Stimulated activated CD8-positive, alpha-beta memory T cell treated with anti-CD3 and anti-CD28 coated beads, Interleukin-7, amount 100 ng/mL, for 1 hour (primary cell): Measurements from ENCODE around the gene DDAH2.

Experiments
- DNase-seq, 2 donors: peaks; one replicate each; pipeline ENCODE4 v3.0.0-alpha.2; 2020; ENCODE audit warnings: low read depth in 2 of 2

Gene DDAH2

GRCh38 chr6:31728767-31729514, at the start of gene DDAH2:
DDAH2 (minus strand) TSS chr6:31729299; CDS start chr6:31729161, 138 bp downstream.
- no peak for DNase-seq

GRCh38 chr6:31778193-31778592, 49.1 kb upstream of the DDAH2 start:
- DNase-seq, result no peak

GRCh38 chr6:31777667-31778050, 48.6 kb upstream of the DDAH2 start:
- DNase-seq, result no peak

GRCh38 chr6:31776989-31777666, 48.0 kb upstream of the DDAH2 start, which contains the start of gene VWA7:
VWA7 (minus strand) TSS chr6:31777328; CDS start chr6:31776779, 549 bp downstream.
- peak; percentile 19 to 37 for DNase-seq

- no peak for DNase-seq
Observed at GRCh38 chr6:31776485-31776988, 47.4 kb upstream of the DDAH2 start.

- DNase-seq, result no peak
Observed at GRCh38 chr6:31775633-31776484, 46.8 kb upstream of the DDAH2 start.

GRCh38 chr6:31775184-31775583, 46.1 kb upstream of the DDAH2 start:
- DNase-seq, result no peak

GRCh38 chr6:31771992-31772358, 42.9 kb upstream of the DDAH2 start:
- DNase-seq, result no peak

- no peak for DNase-seq
Observed at GRCh38 chr6:31770860-31771259, 41.8 kb upstream of the DDAH2 start.

- DNase-seq, result peak; percentile 52 to 64
Observed at GRCh38 chr6:31769684-31770371, 40.7 kb upstream of the DDAH2 start.

- DNase-seq, result no peak
Observed at GRCh38 chr6:31768363-31769257, 39.5 kb upstream of the DDAH2 start.

GRCh38 chr6:31767096-31767645, 38.1 kb upstream of the DDAH2 start:
- no peak for DNase-seq

- DNase-seq, result no peak
Observed at GRCh38 chr6:31765910-31766794, 37.1 kb upstream of the DDAH2 start.

GRCh38 chr6:31765559-31765909, 36.4 kb upstream of the DDAH2 start:
- no peak for DNase-seq

- no peak for DNase-seq
Observed at GRCh38 chr6:31764198-31764597, 35.1 kb upstream of the DDAH2 start.

- no peak for DNase-seq
Observed at GRCh38 chr6:31763619-31763940, 34.5 kb upstream of the DDAH2 start.

GRCh38 chr6:31762878-31763618, 33.9 kb upstream of the DDAH2 start:
- DNase-seq, result no peak

GRCh38 chr6:31762356-31762755, 33.3 kb upstream of the DDAH2 start, which contains the start of gene SAPCD1:
SAPCD1 (plus strand) TSS chr6:31762656; CDS start chr6:31763055, 399 bp downstream.
- no peak for DNase-seq

- DNase-seq, result no peak
Observed at GRCh38 chr6:31761343-31761742, 32.2 kb upstream of the DDAH2 start.
